ENCODE data around the gene NUBP2.

DNA sequence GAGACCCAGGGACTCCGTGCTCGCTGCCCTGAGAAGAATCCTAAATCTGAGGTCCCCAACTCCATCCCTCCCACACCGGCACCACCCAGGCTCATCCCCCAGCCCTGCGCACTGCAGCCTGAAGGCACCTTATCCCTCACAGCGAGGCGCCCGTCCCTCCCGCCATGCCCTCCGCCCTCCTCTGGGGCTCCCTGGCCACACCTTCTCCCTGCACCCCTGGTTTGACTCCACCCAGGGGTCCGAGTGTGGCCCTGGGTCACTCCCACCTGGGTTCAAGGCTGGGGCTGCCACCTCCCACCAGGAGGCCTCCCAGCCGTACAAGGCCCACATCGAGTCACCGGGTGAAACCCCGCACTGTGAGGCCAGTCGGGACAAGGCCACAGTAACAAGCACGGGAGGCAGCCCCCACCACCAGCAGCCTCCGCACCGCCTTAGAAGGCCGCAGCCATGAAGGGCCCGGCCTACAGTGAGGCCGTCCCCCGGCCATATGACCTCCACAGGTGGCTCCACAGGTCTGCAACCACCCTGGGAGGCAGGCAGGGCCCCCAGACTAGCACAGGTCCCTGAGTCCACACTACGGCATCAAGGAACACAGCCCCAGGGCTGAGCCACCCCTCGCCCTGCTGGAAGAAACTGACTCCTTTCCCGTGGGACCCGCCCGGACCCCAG, 35.6 kb downstream of the NUBP2 start:
- TF ChIP-seq, protein P1, sequence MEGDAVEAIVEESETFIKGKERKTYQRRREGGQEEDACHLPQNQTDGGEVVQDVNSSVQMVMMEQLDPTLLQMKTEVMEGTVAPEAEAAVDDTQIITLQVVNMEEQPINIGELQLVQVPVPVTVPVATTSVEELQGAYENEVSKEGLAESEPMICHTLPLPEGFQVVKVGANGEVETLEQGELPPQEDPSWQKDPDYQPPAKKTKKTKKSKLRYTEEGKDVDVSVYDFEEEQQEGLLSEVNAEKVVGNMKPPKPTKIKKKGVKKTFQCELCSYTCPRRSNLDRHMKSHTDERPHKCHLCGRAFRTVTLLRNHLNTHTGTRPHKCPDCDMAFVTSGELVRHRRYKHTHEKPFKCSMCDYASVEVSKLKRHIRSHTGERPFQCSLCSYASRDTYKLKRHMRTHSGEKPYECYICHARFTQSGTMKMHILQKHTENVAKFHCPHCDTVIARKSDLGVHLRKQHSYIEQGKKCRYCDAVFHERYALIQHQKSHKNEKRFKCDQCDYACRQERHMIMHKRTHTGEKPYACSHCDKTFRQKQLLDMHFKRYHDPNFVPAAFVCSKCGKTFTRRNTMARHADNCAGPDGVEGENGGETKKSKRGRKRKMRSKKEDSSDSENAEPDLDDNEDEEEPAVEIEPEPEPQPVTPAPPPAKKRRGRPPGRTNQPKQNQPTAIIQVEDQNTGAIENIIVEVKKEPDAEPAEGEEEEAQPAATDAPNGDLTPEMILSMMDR (IDR thresholded peaks at IDR 0.05; ENCODE audit: extremely low read depth in 1 of 2, insufficient read depth in 1 of 2, low read depth in 1 of 2, low read length in 2 of 2): no peak
- no peak for TF ChIP-seq MYC (IDR thresholded peaks at IDR 0.05; ENCODE audit: low read depth, low read length)
- no peak for TF ChIP-seq FOS (IDR thresholded peaks at IDR 0.05; ENCODE audit: borderline replicate concordance, insufficient read depth, low read length)
- no peak for TF ChIP-seq EZH2 (IDR thresholded peaks at IDR 0.05; ENCODE audit: borderline replicate concordance, low read depth, low read length, severe bottlenecking)
- no peak for TF ChIP-seq GATA2 (IDR thresholded peaks at IDR 0.05; ENCODE audit: insufficient read depth, insufficient read length, low read depth, low read length)
- TF ChIP-seq, protein P2, sequence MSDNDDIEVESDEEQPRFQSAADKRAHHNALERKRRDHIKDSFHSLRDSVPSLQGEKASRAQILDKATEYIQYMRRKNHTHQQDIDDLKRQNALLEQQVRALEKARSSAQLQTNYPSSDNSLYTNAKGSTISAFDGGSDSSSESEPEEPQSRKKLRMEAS (IDR thresholded peaks at IDR 0.05; ENCODE audit: insufficient read depth, insufficient read length): no peak
- no peak for TF ChIP-seq POLR2A (IDR thresholded peaks at IDR 0.05; ENCODE audit: low read depth, low read length)
